ENCODE results near the gene TCL1B.

The TCL1B gene

GRCh38 chr14:95667249-95667693 is 19.0 kb upstream of the TCL1B start:
- no peak for DNase-seq

GRCh38 chr14:95668235-95668772 is 17.9 kb upstream of the TCL1B start:
- DNase-seq, result no peak

- DNase-seq, result no peak
Measured at GRCh38 chr14:95674613-95675012, 11.6 kb upstream of the TCL1B start.

- no peak for DNase-seq
Measured at GRCh38 chr14:95675486-95675885, 10.7 kb upstream of the TCL1B start.

- no peak for DNase-seq
Measured at GRCh38 chr14:95677179-95677835, 8.9 kb upstream of the TCL1B start.

GRCh38 chr14:95679148-95679815 is 6.9 kb upstream of the TCL1B start:
- DNase-seq, result no peak

GRCh38 chr14:95679998-95680735 is 6.1 kb upstream of the TCL1B start:
- DNase-seq, result no peak

- no peak for DNase-seq
Measured at GRCh38 chr14:95681153-95681552, 5.1 kb upstream of the TCL1B start.

- DNase-seq, result peak; percentile 43 to 64 (median 53)
Measured at GRCh38 chr14:95683793-95684192, 2.4 kb upstream of the TCL1B start.

GRCh38 chr14:95686935-95687334 is 709 bp downstream of the TCL1B start:
- no peak for DNase-seq

GRCh38 chr14:95689441-95689840 is 3.2 kb downstream of the TCL1B start:
- DNase-seq, result no peak

- DNase-seq, result no peak
Measured at GRCh38 chr14:95690815-95691214, 4.6 kb downstream of the TCL1B start.

- DNase-seq, result no peak
Measured at GRCh38 chr14:95691591-95691990, 5.4 kb downstream of the TCL1B start.

- DNase-seq, result no peak
Measured at GRCh38 chr14:95692109-95692508, 5.9 kb downstream of the TCL1B start.

- DNase-seq, result no peak
Measured at GRCh38 chr14:95695051-95695450, 8.8 kb downstream of the TCL1B start.

- no peak for DNase-seq
Measured at GRCh38 chr14:95695913-95696312, 9.7 kb downstream of the TCL1B start.

- no peak for DNase-seq
Measured at GRCh38 chr14:95696741-95697140, 10.5 kb downstream of the TCL1B start.

- no peak for DNase-seq
Measured at GRCh38 chr14:95697764-95698163, 11.5 kb downstream of the TCL1B start.

GRCh38 chr14:95698287-95698686 is 12.1 kb downstream of the TCL1B start:
- DNase-seq, result no peak

- no peak for DNase-seq
Measured at GRCh38 chr14:95699412-95699811, 13.2 kb downstream of the TCL1B start.

- DNase-seq, result no peak
Measured at GRCh38 chr14:95700221-95700976, 14.2 kb downstream of the TCL1B start.

- DNase-seq, result no peak
Measured at GRCh38 chr14:95701846-95702221, 15.6 kb downstream of the TCL1B start.

- DNase-seq, result no peak
Measured at GRCh38 chr14:95703341-95703740, 17.1 kb downstream of the TCL1B start.

Data from suppressor macrophage treated with lipopolysaccharide for 1 hour (primary cell).